IPS-NIHi7 (cell line): ENCODE results near the gene ACACB.
A peak's percentile ranks its signal among the peaks of the same experiment; 100 is the strongest.

Experiments used
- DNase-seq: peaks from one replicate; pipeline ENCODE4 v3.0.0; 2012; ENCODE audit warnings: mixed read lengths; ENCODE audit errors: extremely low spot score

The ACACB gene

GRCh38 chr12:109302358-109302757 lies 186.0 kb downstream of the ACACB start:
- no peak for DNase-seq

- DNase-seq = no peak
Measured at GRCh38 chr12:109302770-109303169, 186.4 kb downstream of the ACACB start.

GRCh38 chr12:109304485-109304884 lies 188.1 kb downstream of the ACACB start:
- no peak for DNase-seq

- no peak for DNase-seq
Measured at GRCh38 chr12:109305547-109305946, 189.2 kb downstream of the ACACB start.

GRCh38 chr12:109307051-109307450 lies 190.7 kb downstream of the ACACB start:
- peak; percentile 25 for DNase-seq

GRCh38 chr12:109308534-109309380 lies 192.4 kb downstream of the ACACB start, which contains the start of gene FOXN4:
Gene FOXN4, minus strand, starts transcription at chr12:109309284. Its CDS starts 963 bp downstream, at chr12:109308321.
- peak; percentile 76 for DNase-seq

GRCh38 chr12:109309381-109310246 lies 193.2 kb downstream of the ACACB start:
- DNase-seq = peak; percentile 36

- DNase-seq = peak; percentile 29
Measured at GRCh38 chr12:109310247-109311125, 194.1 kb downstream of the ACACB start.
